ENCODE data around the gene TCOF1. TPM values are rescaled to one million over a fixed set of nuclear protein-coding genes. Genes with fewer than 3 reads are reported as not detected.

The TCOF1 gene
- total and polyA plus RNA-seq, 2 donors (not counting 3 experiments of a cell fraction or from before 2014, with no cell fraction given), result 11.2 to 52.0 TPM

DNA sequence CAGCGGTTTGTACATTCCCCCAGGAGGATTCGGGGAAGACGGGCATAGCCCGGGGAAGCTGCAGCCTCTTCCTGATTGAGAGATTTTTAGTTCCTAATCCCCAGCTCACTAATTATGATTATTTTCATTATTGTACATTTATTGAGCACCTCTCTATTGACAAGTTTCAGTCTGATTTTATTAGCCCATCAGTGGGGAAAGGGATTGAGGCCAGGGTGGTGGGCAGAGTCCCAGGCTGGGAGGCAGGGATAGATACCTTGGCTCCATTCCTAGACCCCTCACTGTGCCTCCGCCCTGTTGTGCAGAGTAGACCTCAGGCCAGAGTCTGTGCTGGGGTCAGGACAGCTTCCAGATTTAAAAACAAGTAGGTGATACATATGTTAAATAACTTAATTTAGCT is 27.2 kb downstream of the TCOF1 start:
- H3K36me3 ChIP-seq (ENCODE audit: control insufficient read depth in 2 of 2, extremely low read depth in 1 of 2, insufficient read depth in 2 of 2, low read length in 2 of 2), result peaks cover 15 to 43% of the 10 kb centered on the region in 2 experiments

More for the DNA sequence above, 27.2 kb downstream of the TCOF1 start:
- CTCF ChIA-PET, result no interaction called here
- H3K27ac ChIP-seq (ENCODE audit: insufficient read depth, low read depth, low read length), result no peak overlapping the region
- no peak overlapping the region for H2AFZ ChIP-seq (ENCODE audit: low read depth, low read length)
- intact Hi-C loops (cut with micrococcal nuclease) (no loop called here), dilution Hi-C loops (cut with MboI; ENCODE audit: extremely low pct_ligation_motif_present, low sequenced_read_pairs) (no loop called here)
- FAIRE-seq (no peak), DNase-seq (ENCODE audit: low read depth, low spot score) (no peak)
- TF ChIP-seq MYC (IDR thresholded peaks at IDR 0.05; ENCODE audit: low read depth, low read length) (no peak), POLR2AphosphoS5 (IDR thresholded peaks at IDR 0.05; ENCODE audit: insufficient read depth, low read depth, low read length) (no peak), FOS (IDR thresholded peaks at IDR 0.05; ENCODE audit: borderline replicate concordance, insufficient read depth, low read length) (no peak), POLR2A (IDR thresholded peaks at IDR 0.05; ENCODE audit: low read depth, low read length) (no peak), EZH2 (IDR thresholded peaks at IDR 0.05; ENCODE audit: borderline replicate concordance, low read depth, low read length, severe bottlenecking) (no peak), JUN (IDR thresholded peaks at IDR 0.05; ENCODE audit: borderline replicate concordance, insufficient read depth, insufficient read length, low read depth) (no peak), GATA2 (IDR thresholded peaks at IDR 0.05; ENCODE audit: insufficient read depth, insufficient read length, low read depth, low read length) (no peak)
- TF ChIP-seq, protein P1, sequence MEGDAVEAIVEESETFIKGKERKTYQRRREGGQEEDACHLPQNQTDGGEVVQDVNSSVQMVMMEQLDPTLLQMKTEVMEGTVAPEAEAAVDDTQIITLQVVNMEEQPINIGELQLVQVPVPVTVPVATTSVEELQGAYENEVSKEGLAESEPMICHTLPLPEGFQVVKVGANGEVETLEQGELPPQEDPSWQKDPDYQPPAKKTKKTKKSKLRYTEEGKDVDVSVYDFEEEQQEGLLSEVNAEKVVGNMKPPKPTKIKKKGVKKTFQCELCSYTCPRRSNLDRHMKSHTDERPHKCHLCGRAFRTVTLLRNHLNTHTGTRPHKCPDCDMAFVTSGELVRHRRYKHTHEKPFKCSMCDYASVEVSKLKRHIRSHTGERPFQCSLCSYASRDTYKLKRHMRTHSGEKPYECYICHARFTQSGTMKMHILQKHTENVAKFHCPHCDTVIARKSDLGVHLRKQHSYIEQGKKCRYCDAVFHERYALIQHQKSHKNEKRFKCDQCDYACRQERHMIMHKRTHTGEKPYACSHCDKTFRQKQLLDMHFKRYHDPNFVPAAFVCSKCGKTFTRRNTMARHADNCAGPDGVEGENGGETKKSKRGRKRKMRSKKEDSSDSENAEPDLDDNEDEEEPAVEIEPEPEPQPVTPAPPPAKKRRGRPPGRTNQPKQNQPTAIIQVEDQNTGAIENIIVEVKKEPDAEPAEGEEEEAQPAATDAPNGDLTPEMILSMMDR (IDR thresholded peaks at IDR 0.05; ENCODE audit: extremely low read depth in 1 of 2, insufficient read depth in 1 of 2, low read depth in 1 of 2, low read length in 2 of 2), result no peak
- TF ChIP-seq, protein P2, sequence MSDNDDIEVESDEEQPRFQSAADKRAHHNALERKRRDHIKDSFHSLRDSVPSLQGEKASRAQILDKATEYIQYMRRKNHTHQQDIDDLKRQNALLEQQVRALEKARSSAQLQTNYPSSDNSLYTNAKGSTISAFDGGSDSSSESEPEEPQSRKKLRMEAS (IDR thresholded peaks at IDR 0.05; ENCODE audit: insufficient read depth, insufficient read length), result no peak
- no peak overlapping the region for H3K4me2 ChIP-seq (ENCODE audit: insufficient read depth, low read length)
- POLR2A ChIA-PET, result no interaction called here
- H3K4me1 ChIP-seq (ENCODE audit: control insufficient read depth, extremely low read depth, insufficient read depth, low read length), result no peaks in the 10 kb centered on the region
- H3K9ac ChIP-seq (replicated peaks; ENCODE audit: extremely low read depth, insufficient read depth, low read length), result no peak overlapping the region
- H4K20me1 ChIP-seq (replicated peaks; ENCODE audit: control insufficient read depth, extremely low read depth, insufficient read depth, low read length), result no peaks in the 10 kb centered on the region
- no peaks in the 10 kb centered on the region for H3K9me3 ChIP-seq (replicated peaks; ENCODE audit: control insufficient read depth, insufficient read depth, low read length)
- no peaks in the 10 kb centered on the region for H3K9me1 ChIP-seq (replicated peaks; ENCODE audit: control insufficient read depth, extremely low read depth, insufficient read depth, low read length)
- BruUV-seq (replicated peaks), result no TSS peak
- no peaks in the 10 kb centered on the region for H3K79me2 ChIP-seq (ENCODE audit: control insufficient read depth, insufficient read depth, low read length)
- no peaks in the 10 kb centered on the region for H3K27me3 ChIP-seq (ENCODE audit: control insufficient read depth in 2 of 2, insufficient read depth in 2 of 2, low read length in 2 of 2)
- H3K4me3 ChIP-seq (replicated peaks in 1 of 3; ENCODE audit: insufficient read depth in 1 of 3, low read depth in 1 of 3, low read length in 3 of 3), result no peak overlapping the region

Data from endothelial cell of umbilical vein (primary cell).